Breast epithelium (tissue), 4 donors: ENCODE results near the gene LHPP. TPM values are rescaled to one million over a fixed set of nuclear protein-coding genes. Genes with fewer than 3 reads are reported as not detected.

Source experiments
- DNase-seq, 2 donors: peaks; one replicate each; pipeline ENCODE4 v3.0.0-alpha.2; 2019; ENCODE audit warnings: low spot score in 2 of 2
- H3K27ac ChIP-seq, 2 donors: fragments of 200-600 bp; sonication (generic) in 1 of 2; one replicate each; pipeline ENCODE4 v1.5.1; 2016 to 2019; ENCODE audit warnings: mild to moderate bottlenecking in 1 of 2
- H3K27me3 ChIP-seq, 2 donors: fragments of 200-600 bp; sonication (generic) in 1 of 2; one replicate each; pipeline versions ENCODE4 v1.5.1 to v1.6.0; 2017 to 2019; ENCODE audit warnings: control low read depth in 1 of 2, mild to moderate bottlenecking in 1 of 2
- H3K36me3 ChIP-seq: fragments of 200-600 bp; one replicate; pipeline ENCODE4 v1.5.1; 2019
- H3K4me1 ChIP-seq, 2 donors: fragments of 200-600 bp; sonication (generic); one replicate each; pipeline ENCODE4 v1.5.1; 2016 to 2019; ENCODE audit warnings: control low read depth in 1 of 2
- H3K4me3 ChIP-seq, 3 donors: fragments of 200-600 bp; sonication (generic); 1 replicate in 2 of 3; 2 replicates in 1 of 3; pipeline ENCODE4 v1.5.1; 2016 to 2019; ENCODE audit warnings: mild to moderate bottlenecking in 3 of 3, moderate library complexity in 2 of 3
- H3K9me3 ChIP-seq, 2 donors: fragments of 200-600 bp; sonication (generic) in 1 of 2; one replicate each; pipeline ENCODE4 v1.5.1; 2016 to 2019; ENCODE audit warnings: control low read depth in 1 of 2
- POLR2A ChIP-seq: fragments of 450-650 bp; IDR thresholded peaks from one replicate; pipeline ENCODE4 v1.6.1; 2016; ENCODE audit warnings: antibody characterized with exemption, mild to moderate bottlenecking, moderate library complexity
- POLR2AphosphoS5 ChIP-seq, 3 donors: sonication (generic); formaldehyde crosslinking; IDR thresholded peaks; one replicate each; pipeline ENCODE4 v1.6.1; 2017; ENCODE audit warnings: antibody characterized with exemption in 3 of 3
- intact Hi-C: fragments of 100-400 bp; cut with DNase I; formaldehyde crosslinking; loops from one replicate; pipeline ENCODE4 v1.15.1; 2023; ENCODE audit warnings: low total_unique reads
- total RNA-seq, 3 donors: library from RNA; depleted of rRNA; stranded (reverse); fragments of >200 nt; gene quantifications; one replicate each; pipeline ENCODE4 v1.1.0, GENCODE V29; 2016
- TF ChIP-seq, protein P1 (sequence below), 3 donors: fragments of 450-650 bp; IDR thresholded peaks; one replicate each; pipeline ENCODE4 v1.5.1; 2016 to 2017; ENCODE audit warnings: antibody characterized with exemption in 3 of 3, mild to moderate bottlenecking in 3 of 3, moderate library complexity in 3 of 3

The LHPP gene
- total RNA-seq, 3 donors from 2014 or later = 13.1 to 19.6 (median 17.0) TPM

GRCh38 chr10:124470544-124471434, 9.2 kb downstream of the LHPP start:
- TF ChIP-seq POLR2A (no peak), POLR2AphosphoS5 (IDR thresholded peaks at IDR 0.05) (no peak)
- TF ChIP-seq, protein P1, sequence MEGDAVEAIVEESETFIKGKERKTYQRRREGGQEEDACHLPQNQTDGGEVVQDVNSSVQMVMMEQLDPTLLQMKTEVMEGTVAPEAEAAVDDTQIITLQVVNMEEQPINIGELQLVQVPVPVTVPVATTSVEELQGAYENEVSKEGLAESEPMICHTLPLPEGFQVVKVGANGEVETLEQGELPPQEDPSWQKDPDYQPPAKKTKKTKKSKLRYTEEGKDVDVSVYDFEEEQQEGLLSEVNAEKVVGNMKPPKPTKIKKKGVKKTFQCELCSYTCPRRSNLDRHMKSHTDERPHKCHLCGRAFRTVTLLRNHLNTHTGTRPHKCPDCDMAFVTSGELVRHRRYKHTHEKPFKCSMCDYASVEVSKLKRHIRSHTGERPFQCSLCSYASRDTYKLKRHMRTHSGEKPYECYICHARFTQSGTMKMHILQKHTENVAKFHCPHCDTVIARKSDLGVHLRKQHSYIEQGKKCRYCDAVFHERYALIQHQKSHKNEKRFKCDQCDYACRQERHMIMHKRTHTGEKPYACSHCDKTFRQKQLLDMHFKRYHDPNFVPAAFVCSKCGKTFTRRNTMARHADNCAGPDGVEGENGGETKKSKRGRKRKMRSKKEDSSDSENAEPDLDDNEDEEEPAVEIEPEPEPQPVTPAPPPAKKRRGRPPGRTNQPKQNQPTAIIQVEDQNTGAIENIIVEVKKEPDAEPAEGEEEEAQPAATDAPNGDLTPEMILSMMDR (IDR thresholded peaks at IDR 0.05) = no peak
- H3K4me1 ChIP-seq = no peaks in the 10 kb centered on the region
- no peaks in the 10 kb centered on the region for H3K27me3 ChIP-seq
- DNase-seq = no peak
- intact Hi-C loops = no loop called here
- H3K36me3 ChIP-seq = no peaks in the 10 kb centered on the region
- no peak overlapping the region for H3K27ac ChIP-seq
- no peak overlapping the region for H3K4me3 ChIP-seq
- no peaks in the 10 kb centered on the region for H3K9me3 ChIP-seq

DNA sequence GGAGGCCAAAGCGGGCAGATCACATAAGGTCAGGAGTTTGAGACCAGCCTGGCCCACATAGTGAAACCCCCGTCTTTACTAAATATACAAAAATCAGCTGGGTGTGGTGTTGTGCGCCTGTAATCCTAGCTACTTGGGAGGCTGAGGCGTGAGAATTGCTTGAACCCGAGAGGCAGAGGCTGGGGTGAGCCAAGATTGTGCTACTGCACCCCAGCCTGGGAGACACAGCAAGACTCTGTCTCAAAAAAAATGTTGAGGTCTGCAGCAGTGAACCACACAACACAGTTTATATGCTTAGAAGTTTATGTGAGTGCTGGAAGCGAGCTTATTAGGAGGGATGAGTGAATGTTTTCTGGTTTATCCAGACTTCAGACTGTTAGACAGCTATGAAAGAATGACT, 10.4 kb downstream of the LHPP start:
- no peak overlapping the region for H3K27ac ChIP-seq
- DNase-seq = no peak
- H3K27me3 ChIP-seq = no peaks in the 10 kb centered on the region
- no peak for TF ChIP-seq POLR2A
- TF ChIP-seq, protein P1 (IDR thresholded peaks at IDR 0.05) = no peak
- no peaks in the 10 kb centered on the region for H3K36me3 ChIP-seq
- intact Hi-C loops = no loop called here
- H3K4me3 ChIP-seq = no peak overlapping the region
- H3K9me3 ChIP-seq = no peaks in the 10 kb centered on the region
- H3K4me1 ChIP-seq = no peaks in the 10 kb centered on the region

- Histone ChIP-seq H3K4me3 (no peak overlapping the region), H3K27me3 (no peaks in the 10 kb centered on the region), H3K36me3 (no peaks in the 10 kb centered on the region), H3K4me1 (no peaks in the 10 kb centered on the region), H3K9me3 (no peaks in the 10 kb centered on the region), H3K27ac (no peak overlapping the region)
- no peak for DNase-seq
- intact Hi-C loops = no loop called here
- no peak for TF ChIP-seq POLR2A
- TF ChIP-seq POLR2AphosphoS5 (IDR thresholded peaks at IDR 0.05) = no peak
- TF ChIP-seq, protein P1 (IDR thresholded peaks at IDR 0.05) = no peak
Observed at GRCh38 chr10:124473070-124473469, 11.4 kb downstream of the LHPP start.

DNA sequence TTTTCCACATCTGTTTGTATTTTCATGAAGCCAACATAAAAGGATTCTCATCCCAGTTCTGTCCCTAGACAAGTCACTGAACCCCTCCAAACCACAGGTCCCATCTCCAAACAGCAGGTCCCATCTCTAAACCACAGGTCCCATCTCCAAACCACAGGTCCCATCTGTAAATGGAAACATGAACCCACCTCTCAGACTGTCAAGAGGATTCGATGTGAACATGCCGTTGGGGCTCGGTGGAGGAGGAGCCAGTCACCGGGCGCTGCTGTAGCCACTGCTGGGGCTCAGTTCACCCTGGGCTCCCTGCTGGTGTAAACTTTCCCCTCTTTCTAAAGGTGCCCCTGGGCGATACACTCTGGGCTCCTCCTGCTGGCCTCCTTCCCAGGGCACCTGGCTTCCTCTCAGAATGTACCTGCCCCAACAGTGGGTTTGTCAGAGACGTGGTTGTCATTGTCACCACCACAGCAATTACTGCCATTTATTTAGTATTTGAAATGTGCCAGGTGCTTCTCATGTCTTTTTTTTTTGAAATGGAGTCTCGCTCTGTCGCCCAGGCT, 13.0 kb downstream of the LHPP start:
- Histone ChIP-seq H3K4me3 (no peak overlapping the region), H3K9me3 (no peaks in the 10 kb centered on the region), H3K4me1 (no peaks in the 10 kb centered on the region), H3K36me3 (no peaks in the 10 kb centered on the region), H3K27me3 (no peaks in the 10 kb centered on the region), H3K27ac (no peak overlapping the region)
- intact Hi-C loops = no loop called here
- TF ChIP-seq POLR2AphosphoS5 (IDR thresholded peaks at IDR 0.05) (no peak), POLR2A (no peak)
- TF ChIP-seq, protein P1 (IDR thresholded peaks at IDR 0.05) = no peak
- no peak for DNase-seq

DNA sequence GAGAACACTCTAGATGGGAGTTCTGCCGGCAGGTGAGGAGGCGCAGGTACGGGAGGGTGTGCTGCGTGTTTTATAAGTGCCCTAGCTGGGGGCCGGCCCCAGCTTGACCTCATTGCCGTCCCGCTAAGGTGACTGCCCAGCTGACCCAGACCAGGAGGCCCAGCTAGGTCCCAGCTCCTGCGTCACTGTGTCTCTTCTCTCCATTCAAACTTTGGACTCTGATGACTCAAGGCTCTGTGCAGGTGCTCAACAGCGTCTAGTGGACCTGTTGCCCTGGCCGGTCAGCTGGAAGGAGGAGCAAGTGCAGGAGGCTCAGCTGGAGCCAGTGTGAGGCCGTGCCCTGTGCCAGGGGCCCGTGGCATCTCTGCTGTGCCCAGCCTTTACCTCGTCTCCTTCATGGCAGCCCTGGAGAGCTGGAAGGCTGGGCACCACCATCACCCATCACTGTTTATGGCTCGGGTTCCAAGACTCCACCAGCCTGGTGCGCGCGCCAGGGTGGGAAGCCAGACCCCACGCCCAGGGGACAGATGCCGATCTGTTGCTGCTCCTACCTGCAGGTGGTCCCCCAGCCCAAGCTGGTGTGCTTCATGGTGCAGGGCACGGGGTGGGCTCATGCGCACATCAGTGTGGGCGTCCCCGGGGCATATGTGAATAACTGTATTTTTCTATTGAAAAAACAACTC, 14.6 kb downstream of the LHPP start:
- Histone ChIP-seq H3K4me1 (no peaks in the 10 kb centered on the region), H3K4me3 (no peak overlapping the region), H3K9me3 (no peaks in the 10 kb centered on the region), H3K27ac (no peak overlapping the region), H3K27me3 (no peaks in the 10 kb centered on the region), H3K36me3 (no peaks in the 10 kb centered on the region)
- DNase-seq = no peak
- intact Hi-C loops = no loop called here
- no peak for TF ChIP-seq POLR2A
- TF ChIP-seq, protein P1 (IDR thresholded peaks at IDR 0.05) = no peak
- TF ChIP-seq POLR2AphosphoS5 (IDR thresholded peaks at IDR 0.05) = no peak
